GM19467 (cell line): ENCODE data around the gene PRDM16.
"Not testable (repeated sequence)": the region's sequence is repeated elsewhere in the genome, so short reads cannot be mapped to it uniquely, and the experiment has no call there.

Source experiments
- ATAC-seq: cut with Tn5 transposase; IDR thresholded peaks from one replicate; pipeline ENCODE4 v1.9.1; 2021; ENCODE audit warnings: mild to moderate bottlenecking, moderate library complexity; ENCODE audit not compliant: unreplicated experiment

PRDM16 gene

DNA sequence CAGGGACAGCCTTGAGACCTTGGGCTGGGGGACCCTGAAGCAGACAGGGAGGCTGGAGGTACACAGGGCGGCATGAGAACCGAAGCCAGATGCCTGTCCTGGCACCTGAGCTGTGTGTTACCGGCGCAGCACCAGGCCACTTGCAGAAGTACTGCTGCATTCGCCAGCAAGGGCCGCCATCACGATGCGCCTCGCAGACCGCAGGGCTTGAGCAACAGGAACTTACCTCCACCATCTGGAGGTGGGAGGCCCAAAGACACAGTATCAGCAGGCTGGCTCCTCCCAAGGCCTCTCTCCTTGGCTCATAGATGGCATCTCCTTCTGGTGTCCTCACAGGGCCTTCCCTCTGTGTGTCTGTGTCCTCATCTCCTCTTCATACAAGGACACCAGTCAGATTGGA is 90.1 kb downstream of the PRDM16 start:
- ATAC-seq: no peak

DNA sequence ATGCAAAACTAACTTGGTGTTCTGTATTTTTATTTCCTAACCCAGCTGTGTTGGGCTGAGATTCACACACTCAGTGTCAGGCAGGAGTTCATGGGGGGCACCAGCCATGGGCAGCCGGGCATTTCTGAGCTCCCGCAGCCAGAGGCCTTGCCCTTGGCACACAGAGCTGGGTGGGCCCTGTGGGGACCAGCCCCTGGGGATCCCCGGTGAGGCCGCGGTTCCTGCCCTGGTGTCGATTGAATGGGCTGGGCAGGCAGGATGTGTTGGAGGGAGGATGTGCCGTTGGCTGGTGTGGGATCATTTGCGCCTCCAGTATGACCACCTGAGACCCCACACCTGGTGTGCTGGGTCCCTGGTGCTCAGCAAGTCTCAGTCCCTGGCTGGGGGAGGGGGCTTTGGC is 91.0 kb downstream of the PRDM16 start:
- no peak for ATAC-seq

DNA sequence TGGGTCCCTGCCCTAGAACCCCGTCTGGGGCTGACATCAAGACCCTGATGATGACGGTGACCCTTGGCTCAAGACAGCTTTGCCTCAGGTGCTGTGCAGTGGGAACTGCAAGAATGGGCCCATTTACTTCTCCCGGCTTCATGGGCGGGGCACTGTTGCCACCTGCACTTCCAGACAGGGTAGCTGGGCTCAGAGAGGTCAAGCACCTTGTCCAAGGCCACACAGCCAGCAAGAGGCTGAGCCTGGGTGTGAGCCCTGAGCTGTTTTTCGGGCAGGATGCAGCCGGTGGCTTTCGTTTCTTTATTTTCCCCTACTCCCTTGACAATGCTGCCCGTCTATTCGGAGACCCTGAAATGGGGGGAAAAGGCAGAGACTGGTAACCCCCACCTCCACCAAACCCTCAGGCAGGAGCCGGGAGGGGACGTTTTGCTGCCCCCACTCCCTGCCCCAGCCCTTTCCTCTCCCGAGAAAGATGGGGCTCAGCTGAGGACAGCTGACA is 91.7 kb downstream of the PRDM16 start:
- no peak for ATAC-seq

DNA sequence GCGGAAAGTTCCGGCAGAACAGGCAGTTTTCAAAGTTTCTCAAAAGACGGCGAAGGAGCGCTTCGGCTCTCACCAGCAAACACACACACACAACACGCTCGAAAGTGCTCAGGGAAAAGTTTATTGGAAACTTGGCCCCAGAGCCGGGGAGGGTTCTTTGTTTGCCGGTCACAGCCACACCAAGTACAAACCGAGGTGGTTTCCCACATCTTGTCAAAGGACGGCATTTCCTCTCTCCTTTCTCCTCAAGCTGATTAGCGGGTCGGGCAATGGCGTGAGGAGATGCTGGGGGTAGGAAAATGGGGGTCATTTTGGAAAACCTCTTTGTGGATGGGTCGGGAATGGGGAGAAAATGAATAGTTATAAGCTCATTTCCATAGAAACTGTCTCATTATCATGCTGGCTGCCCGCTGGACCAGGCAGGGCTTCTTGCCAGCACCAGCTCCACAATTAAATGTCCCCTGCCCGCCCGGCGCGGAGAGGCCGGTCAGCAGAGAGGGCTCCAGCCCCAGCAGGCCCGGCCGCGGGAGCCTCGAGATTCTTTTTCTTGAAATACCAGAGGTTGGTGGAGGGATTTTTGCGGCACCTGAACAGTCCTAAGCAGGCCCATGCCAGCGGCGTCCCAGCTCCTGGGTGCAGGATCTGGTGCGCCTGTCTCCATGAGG is 92.3 kb downstream of the PRDM16 start:
- no peak for ATAC-seq

DNA sequence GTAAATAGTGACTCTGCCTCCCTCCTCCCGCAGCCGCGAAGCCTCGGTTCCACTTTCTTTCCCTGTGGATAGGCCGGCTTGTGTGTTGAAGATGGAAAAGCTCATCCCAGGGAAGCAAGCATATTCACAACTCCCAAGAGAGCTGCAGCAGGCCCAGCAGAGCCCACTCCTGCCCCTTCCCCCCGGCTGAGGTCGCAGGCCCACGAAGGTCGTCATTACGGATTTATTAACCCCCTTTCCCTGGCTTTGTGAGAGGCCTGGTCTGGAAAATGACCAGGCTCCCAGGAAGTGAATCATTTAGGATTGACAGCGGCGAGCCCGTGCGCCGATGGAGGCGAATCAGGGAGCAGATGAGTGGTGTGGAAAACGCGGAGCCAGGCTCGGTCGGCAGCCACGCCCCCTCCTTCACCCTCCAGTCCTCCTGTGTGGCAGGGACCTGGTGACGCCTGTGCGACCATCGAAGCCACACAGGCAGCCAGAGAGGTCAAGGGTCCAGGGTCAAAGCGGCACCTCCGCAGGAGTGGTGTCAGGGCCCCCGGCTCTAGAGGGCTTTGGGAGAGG is 93.4 kb downstream of the PRDM16 start:
- no peak for ATAC-seq

DNA sequence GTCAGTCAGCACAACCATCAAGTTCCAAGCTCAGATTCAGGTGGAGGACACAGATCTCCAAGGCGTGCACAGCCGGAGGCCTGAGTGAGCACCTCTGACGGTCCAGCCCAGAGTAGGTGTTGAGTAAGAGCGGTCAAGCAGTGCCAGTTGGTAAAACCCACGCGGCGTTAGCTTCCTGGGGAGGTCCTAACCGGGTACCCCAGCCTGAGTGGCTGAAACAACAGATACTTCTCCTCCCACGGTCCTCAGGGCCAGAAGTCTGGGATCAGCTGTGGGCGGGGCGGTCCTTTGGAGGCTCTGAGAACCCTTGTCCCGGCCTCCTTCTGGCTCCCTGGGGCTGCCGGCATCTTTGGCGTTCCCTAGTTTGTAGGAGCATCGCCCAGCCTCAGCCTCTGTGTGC is 94.4 kb downstream of the PRDM16 start:
- no peak for ATAC-seq

DNA sequence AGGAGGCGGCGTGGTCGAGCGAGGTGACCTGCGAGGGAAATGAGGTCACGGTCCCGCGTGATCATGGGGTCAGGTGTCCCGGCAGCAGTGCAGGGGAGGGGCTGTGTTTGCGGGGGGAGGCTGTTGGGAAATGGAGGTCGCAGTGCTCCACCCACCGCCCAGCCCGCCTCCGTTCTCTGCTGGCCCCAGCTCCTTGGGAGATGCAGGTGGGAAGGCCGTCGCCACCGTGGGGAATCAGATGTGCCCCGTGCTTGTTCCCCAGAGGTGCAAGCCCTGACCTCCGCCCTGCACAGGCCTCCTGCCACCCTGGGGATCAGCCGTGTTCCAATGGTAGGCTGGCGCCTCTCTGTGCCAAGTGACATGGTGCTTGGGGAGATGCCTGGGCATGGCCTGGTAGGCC is 95.7 kb downstream of the PRDM16 start:
- no peak for ATAC-seq

DNA sequence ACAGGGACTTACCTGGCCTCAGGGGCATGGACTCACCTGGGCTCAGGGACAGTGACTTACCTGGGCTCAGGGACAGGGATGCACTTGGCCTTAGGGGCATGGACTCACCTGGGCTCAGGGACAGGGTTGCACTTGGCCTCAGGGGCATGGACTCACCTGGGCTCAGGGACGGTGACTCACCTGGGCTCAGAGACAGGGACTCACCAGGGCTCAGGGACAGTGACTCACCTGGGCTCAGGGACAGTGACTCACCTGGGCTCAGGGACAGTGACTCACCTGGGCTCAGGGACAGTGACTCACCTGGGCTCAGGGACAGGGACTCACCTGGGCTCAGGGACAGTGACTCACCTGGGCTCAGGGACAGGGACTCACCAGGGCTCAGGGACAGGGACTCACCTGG is 96.2 kb downstream of the PRDM16 start:
- ATAC-seq: not testable (repeated sequence)

DNA sequence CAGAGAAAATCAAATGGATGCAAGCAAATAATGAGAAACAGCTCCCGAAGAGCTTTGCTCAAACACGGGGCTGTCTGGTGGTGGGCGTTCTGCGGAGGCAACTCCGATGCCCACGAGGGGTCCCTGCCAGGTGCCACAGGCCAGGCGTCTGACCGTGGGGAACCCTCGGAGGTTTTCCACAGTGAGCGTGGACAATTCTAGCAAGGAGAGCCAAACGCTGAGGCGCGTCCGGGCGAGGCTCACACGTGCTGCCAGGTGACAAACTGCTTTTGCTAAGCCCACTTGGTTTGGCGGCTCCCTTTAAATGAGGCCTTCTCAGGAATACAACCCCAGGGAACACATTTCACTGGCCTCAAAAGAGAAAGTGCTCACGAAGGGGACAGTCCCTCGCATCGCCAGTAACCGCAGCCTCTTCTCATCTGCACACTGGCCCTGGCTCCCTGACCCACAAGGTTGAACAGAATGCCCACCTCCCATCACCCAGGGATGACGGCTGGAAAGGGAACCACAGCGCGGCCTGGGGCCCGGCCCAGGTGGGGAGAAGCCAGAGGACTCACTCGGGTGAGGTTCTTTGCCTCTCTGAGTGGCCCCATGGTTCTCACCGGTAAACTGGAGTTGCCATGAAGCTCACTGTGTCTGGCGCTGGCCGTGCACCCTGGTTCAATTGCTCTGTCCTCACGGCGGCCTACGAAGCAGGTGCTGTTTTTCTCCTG is 97.4 kb downstream of the PRDM16 start:
- ATAC-seq: no peak

DNA sequence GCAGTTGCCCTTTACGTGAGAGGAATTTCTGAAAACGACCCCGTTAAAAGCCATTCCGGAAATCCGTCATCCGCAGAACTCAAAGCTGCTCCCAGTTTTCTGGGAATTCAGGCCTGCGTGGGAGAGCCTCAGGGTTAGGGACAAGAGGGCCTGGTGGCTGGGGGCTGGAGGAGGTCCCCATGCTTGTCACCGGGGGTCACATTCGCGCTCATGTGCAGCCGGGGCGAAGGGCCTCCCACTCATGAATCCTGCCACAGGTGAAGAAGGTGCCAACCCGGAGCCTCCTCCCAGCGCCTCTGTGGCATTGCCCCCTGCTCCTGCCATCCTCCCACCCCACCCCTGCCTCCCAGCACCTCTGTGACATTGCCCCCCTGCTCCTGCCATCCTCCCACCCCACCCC is 98.3 kb downstream of the PRDM16 start:
- no peak for ATAC-seq

DNA sequence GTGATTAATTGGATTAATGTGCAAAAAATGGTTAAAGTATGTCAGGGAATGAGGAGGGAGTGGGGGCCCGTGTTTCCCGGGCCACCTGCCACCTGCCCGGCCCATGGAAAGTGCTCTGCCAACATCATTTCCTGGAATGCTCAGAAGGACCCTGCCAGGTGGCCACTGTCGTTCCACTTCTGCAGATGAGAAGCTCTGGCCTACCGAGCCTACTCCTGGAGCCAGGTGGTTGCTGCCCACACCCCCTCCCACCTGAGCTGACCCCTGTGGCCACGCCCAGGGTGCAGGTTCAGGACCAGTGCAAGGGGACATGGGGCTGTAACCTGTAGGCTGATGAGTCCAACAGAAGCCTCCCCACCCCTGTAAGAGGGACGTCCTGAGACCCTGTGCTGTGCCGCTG is 99.7 kb downstream of the PRDM16 start:
- ATAC-seq: no peak

DNA sequence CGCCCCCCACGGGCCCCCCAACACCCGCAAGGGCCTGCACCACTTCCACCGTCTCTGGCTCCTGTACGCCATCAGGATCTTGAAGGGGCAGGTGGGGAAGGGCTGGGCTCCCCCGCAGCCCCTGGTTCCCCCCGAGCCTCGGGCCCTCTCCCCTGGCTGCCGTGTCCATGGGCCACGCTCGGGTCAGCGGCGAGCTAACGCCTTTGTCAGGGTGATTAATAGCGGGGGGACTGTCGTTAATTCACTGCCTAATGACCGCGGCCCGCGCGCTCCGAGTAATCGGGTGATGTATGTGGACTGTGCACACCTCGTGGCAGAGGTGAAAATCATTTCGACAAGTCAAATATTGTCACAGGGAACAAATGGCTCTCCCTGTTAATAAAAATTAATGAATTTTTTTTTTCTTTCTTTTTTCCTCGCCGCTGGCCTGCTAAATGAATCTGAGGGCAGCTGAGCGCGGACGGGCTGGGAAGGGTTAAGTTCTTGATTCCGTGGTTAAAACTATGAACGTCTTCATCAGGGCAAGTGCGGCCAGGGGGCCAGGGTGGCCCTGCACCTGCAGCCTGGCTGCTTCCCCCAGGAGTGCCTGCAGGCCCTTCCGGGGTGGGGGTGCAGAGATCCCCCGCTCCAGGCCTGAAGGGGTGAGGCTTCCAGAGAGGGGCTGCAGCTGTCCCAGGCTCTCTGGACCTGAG is 100.8 kb downstream of the PRDM16 start:
- ATAC-seq: no peak

DNA sequence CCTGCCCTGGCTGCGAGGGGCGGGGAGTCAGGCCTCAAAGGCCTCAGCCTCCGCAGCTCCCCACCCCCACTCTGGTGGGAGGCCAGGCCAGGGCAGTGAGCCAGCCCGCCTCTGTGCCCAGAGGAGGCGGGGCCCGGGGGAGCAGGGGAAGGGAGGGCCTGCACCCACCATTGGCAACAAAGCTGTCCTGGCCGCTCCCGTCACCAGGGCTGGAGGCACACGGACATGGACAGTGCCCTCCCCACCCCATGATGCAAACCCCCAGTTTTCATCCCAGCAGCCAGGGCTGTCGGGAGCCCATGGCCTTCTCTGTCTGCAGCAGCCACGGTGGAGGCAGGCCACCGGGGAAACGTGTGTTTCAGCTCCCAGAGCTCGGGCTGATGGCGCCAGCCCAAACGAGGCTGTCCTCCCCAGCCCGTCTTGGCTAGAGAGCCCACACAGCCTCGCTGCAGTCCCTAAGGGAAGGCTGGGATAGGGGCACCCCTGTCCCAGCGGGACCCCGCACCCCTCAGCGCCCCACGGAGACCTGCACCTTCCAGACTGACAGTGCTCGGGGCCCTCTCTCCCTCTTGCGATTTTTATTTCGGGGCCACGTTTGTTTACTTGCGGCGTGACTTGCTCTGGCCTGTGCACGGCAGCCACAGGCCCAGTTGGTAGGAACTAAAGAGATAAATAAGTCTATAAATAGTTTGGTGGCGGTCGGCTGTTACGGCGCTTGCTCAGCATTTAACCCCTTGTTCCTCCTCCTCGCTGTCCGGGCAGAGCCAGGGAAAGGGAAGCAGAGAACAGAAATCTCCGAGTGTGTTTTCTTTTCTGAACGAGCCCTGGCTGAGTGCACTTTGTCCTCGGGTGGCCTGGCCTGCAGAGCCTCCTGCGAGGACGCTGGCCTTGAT is 101.8 kb downstream of the PRDM16 start:
- no peak for ATAC-seq

DNA sequence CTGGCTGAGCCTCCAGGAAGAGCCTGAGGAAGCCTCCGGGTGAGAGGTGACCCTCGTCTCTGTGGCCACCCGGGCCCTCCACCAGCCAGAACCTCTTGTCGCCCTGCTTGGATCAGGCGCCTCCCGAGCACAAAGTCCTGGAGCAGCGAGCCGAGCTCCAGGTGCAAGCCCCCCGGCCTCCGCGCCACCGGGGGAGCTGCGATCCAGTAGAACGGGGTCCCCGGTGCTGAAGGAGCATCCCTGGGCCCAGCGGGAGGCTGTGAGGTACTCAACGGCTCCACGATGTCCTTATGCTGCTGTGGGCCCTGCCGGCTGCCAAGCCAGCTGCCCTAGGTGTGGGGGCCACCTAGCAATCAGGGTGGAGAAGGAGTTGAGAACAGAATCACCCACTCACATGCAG is 102.8 kb downstream of the PRDM16 start:
- no peak for ATAC-seq

DNA sequence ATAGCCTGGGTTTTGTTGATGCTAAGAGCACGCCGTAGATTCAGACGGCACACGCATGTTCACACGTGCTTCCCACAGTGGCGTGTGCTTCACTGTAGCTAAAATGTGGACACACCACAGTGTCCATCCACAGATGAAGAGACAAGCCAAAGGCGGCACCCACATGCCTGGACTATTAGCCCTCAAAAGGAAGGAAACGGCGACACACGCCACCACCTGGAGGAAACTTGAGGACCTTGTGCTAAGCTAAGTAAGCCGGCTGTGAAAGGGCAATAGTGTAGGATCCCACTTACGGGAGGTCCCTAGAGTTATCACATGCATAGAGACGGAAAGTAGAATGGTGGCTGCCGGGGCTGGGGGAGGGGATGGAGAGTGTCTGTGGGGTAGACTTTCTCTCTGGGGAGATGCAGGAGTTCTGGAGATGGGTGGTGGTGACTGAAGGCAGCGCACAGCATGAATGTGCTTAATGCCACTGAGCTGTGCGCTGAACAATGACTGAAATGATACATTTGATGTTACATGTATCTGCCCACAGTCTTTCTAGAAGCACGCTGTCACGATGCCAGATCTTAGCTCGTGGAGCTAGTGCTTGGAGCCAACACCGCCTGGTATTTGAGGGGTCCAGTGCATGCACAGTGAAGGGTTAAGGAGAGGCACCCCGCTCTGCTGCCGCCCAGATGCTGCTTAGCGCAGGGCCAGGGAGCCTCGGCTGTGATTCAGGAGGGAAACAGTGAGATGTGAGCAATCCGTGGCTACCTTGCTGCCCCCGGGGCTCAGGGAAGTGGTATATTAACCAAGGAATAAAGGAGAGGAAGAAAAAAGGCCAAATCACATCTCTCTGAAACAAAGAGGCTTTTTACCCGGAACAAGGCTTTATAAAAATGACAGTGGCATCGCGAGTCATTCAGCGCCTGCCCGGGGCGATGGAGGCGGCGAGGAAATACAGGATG is 103.7 kb downstream of the PRDM16 start:
- ATAC-seq: no peak

DNA sequence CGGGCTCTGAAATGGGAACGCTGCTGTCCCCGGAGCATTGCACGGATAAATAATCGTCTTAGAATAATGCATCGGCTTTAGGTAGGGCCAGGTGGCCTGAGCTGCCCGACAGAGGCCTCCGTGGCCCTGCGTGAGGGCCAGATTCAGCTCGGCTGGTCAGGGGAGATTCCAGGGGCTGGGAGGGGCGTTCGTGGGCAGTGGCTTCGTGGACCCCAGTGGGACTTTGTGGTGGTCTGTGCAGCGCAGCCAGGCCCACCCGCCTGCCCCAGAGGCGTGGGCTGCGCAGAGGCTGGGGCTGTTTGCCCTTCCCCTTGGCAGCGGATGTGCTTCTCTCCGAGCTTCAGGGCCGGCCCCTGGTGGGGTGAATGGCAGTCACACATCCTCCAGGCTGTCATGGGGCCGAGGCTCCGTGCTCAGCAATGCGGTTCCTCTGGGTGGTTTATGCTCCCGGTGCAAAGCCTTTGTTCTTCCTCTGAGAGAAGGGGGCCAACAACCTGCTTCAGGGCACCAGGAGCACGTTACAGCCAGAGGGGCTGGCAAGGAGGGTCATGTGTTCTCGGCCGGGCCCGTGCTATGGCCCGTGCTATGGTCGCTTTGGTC is 104.5 kb downstream of the PRDM16 start:
- ATAC-seq: no peak

DNA sequence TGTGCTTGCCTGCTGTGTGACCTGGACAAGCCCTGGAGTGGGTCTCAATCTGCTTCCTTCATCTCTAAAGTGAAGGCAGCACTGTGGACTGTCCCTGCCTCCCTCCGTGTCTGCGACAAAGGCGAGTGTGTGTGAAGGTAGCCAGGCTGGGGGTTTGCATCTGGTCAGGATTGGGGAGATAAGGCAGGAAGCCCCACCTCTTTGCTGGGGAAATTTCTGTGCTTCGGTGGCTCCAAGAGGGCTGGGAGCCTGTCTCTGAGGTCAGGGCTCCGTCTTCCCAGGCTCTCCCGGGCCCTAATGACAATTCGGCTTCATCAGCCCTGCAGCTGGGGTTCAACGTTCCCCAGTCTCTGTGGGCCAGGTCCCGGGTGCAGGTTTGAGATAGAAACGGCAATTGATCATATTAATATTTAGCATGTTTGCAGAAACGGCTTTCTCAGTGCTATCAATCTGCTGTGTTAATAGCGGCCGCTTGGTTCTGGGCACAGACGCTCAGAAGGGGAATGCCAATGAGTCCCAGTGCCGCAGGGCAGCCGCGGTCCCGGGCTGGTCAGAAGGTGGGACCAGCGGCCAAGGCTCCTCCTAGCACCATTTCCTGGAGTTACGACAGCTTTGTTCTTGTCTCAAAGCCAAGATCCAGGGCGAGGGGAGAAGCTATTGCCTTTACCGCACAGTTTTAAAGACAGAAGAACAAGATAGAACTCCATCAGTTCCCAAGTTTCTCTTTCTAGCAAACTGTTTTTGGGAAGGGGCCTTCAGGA is 105.7 kb downstream of the PRDM16 start:
- no peak for ATAC-seq

DNA sequence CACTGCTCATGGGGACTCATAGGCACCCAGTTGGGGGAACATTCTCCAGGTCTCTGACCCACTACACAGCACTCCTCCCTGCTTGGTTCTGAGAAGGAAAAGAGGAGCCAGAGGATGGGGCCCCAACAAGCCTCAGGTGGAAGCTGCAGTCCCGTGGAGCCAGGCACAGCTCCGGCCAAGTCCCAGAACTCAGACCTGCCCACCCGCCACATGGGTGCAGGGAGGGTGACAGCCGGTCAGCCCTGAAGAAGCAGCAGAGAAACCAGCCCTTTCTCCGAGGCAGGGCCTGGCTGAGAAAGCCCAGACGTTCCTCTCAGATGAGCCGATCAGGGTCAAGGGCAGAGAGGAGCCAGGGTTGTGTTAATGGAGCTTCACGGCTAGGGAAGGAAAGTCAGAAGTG is 106.5 kb downstream of the PRDM16 start:
- no peak for ATAC-seq
